ENCODE results near the gene LCORL.

Gene LCORL

GRCh38 chr4:17964576-17964975 is 57.0 kb downstream of the LCORL start:
- no peaks in the 10 kb centered on the region for H3K27me3 ChIP-seq (ENCODE audit: control insufficient read depth in 1 of 2, insufficient read depth in 2 of 2, low read length in 2 of 2)
- no peak overlapping the region for H3K27ac ChIP-seq (ENCODE audit: low read depth, low read length)
- H3K4me1 ChIP-seq (ENCODE audit: insufficient read depth, low read length), result no peaks in the 10 kb centered on the region
- H3K9me3 ChIP-seq (ENCODE audit: low read length), result no peaks in the 10 kb centered on the region
- peaks cover 4% of the 10 kb centered on the region for H3K36me3 ChIP-seq (ENCODE audit: insufficient read depth, low read length)
- H3K9ac ChIP-seq (ENCODE audit: low read length), result no peak overlapping the region
- no peak overlapping the region for H3K4me3 ChIP-seq (ENCODE audit: low read depth in 1 of 2, low read length in 2 of 2)

- Histone ChIP-seq H3K27ac (ENCODE audit: low read depth, low read length) (no peak overlapping the region), H3K4me3 (ENCODE audit: low read depth in 1 of 2, low read length in 2 of 2) (no peak overlapping the region), H3K9me3 (ENCODE audit: low read length) (no peaks in the 10 kb centered on the region), H3K9ac (ENCODE audit: low read length) (no peak overlapping the region), H3K36me3 (ENCODE audit: insufficient read depth, low read length) (peaks cover 4% of the 10 kb centered on the region), H3K4me1 (ENCODE audit: insufficient read depth, low read length) (no peaks in the 10 kb centered on the region), H3K27me3 (ENCODE audit: control insufficient read depth in 1 of 2, insufficient read depth in 2 of 2, low read length in 2 of 2) (no peaks in the 10 kb centered on the region)
These were observed 59.4 kb downstream of the LCORL start for GRCh38 chr4:17962171-17962570.

GRCh38 chr4:17961249-17961648 is 60.3 kb downstream of the LCORL start:
- peaks cover 4% of the 10 kb centered on the region for H3K36me3 ChIP-seq (ENCODE audit: insufficient read depth, low read length)
- no peaks in the 10 kb centered on the region for H3K4me1 ChIP-seq (ENCODE audit: insufficient read depth, low read length)
- H3K9me3 ChIP-seq (ENCODE audit: low read length), result no peaks in the 10 kb centered on the region
- H3K9ac ChIP-seq (ENCODE audit: low read length), result no peak overlapping the region
- H3K4me3 ChIP-seq (ENCODE audit: low read depth in 1 of 2, low read length in 2 of 2), result no peak overlapping the region
- no peaks in the 10 kb centered on the region for H3K27me3 ChIP-seq (ENCODE audit: control insufficient read depth in 1 of 2, insufficient read depth in 2 of 2, low read length in 2 of 2)
- H3K27ac ChIP-seq (ENCODE audit: low read depth, low read length), result no peak overlapping the region

- Histone ChIP-seq H3K36me3 (ENCODE audit: insufficient read depth, low read length) (peaks cover 4% of the 10 kb centered on the region), H3K27me3 (ENCODE audit: control insufficient read depth in 1 of 2, insufficient read depth in 2 of 2, low read length in 2 of 2) (no peaks in the 10 kb centered on the region), H3K9me3 (ENCODE audit: low read length) (no peaks in the 10 kb centered on the region), H3K9ac (ENCODE audit: low read length) (no peak overlapping the region), H3K4me1 (ENCODE audit: insufficient read depth, low read length) (no peaks in the 10 kb centered on the region), H3K27ac (ENCODE audit: low read depth, low read length) (no peak overlapping the region), H3K4me3 (ENCODE audit: low read depth in 1 of 2, low read length in 2 of 2) (no peak overlapping the region)
These were observed 63.4 kb downstream of the LCORL start for GRCh38 chr4:17958181-17958580.

GRCh38 chr4:17957688-17958087 is 63.9 kb downstream of the LCORL start:
- Histone ChIP-seq H3K9me3 (ENCODE audit: low read length) (no peaks in the 10 kb centered on the region), H3K4me3 (ENCODE audit: low read depth in 1 of 2, low read length in 2 of 2) (no peak overlapping the region), H3K27ac (ENCODE audit: low read depth, low read length) (no peak overlapping the region), H3K27me3 (ENCODE audit: control insufficient read depth in 1 of 2, insufficient read depth in 2 of 2, low read length in 2 of 2) (no peaks in the 10 kb centered on the region), H3K36me3 (ENCODE audit: insufficient read depth, low read length) (peaks cover 4% of the 10 kb centered on the region), H3K4me1 (ENCODE audit: insufficient read depth, low read length) (no peaks in the 10 kb centered on the region), H3K9ac (ENCODE audit: low read length) (no peak overlapping the region)

- Histone ChIP-seq H3K9me3 (ENCODE audit: low read length) (no peaks in the 10 kb centered on the region), H3K36me3 (ENCODE audit: insufficient read depth, low read length) (peaks cover 4% of the 10 kb centered on the region), H3K4me1 (ENCODE audit: insufficient read depth, low read length) (no peaks in the 10 kb centered on the region), H3K4me3 (ENCODE audit: low read depth in 1 of 2, low read length in 2 of 2) (no peak overlapping the region), H3K27ac (ENCODE audit: low read depth, low read length) (no peak overlapping the region), H3K9ac (ENCODE audit: low read length) (no peak overlapping the region), H3K27me3 (ENCODE audit: control insufficient read depth in 1 of 2, insufficient read depth in 2 of 2, low read length in 2 of 2) (no peaks in the 10 kb centered on the region)
These were observed 65.3 kb downstream of the LCORL start for GRCh38 chr4:17956245-17956644.

GRCh38 chr4:17945303-17945702 is 76.3 kb downstream of the LCORL start:
- Histone ChIP-seq H3K9ac (ENCODE audit: low read length) (no peak overlapping the region), H3K9me3 (ENCODE audit: low read length) (no peaks in the 10 kb centered on the region), H3K36me3 (ENCODE audit: insufficient read depth, low read length) (no peaks in the 10 kb centered on the region), H3K4me3 (ENCODE audit: low read depth in 1 of 2, low read length in 2 of 2) (no peak overlapping the region), H3K27ac (ENCODE audit: low read depth, low read length) (no peak overlapping the region), H3K27me3 (ENCODE audit: control insufficient read depth in 1 of 2, insufficient read depth in 2 of 2, low read length in 2 of 2) (no peaks in the 10 kb centered on the region), H3K4me1 (ENCODE audit: insufficient read depth, low read length) (no peaks in the 10 kb centered on the region)

- Histone ChIP-seq H3K36me3 (ENCODE audit: insufficient read depth, low read length) (no peaks in the 10 kb centered on the region), H3K4me3 (ENCODE audit: low read depth in 1 of 2, low read length in 2 of 2) (no peak overlapping the region), H3K4me1 (ENCODE audit: insufficient read depth, low read length) (no peaks in the 10 kb centered on the region), H3K27ac (ENCODE audit: low read depth, low read length) (no peak overlapping the region), H3K9ac (ENCODE audit: low read length) (no peak overlapping the region), H3K9me3 (ENCODE audit: low read length) (no peaks in the 10 kb centered on the region), H3K27me3 (ENCODE audit: control insufficient read depth in 1 of 2, insufficient read depth in 2 of 2, low read length in 2 of 2) (no peaks in the 10 kb centered on the region)
These were observed 79.8 kb downstream of the LCORL start for GRCh38 chr4:17941731-17942130.

- Histone ChIP-seq H3K4me3 (ENCODE audit: low read depth in 1 of 2, low read length in 2 of 2) (no peak overlapping the region), H3K36me3 (ENCODE audit: insufficient read depth, low read length) (no peaks in the 10 kb centered on the region), H3K9me3 (ENCODE audit: low read length) (no peaks in the 10 kb centered on the region), H3K27ac (ENCODE audit: low read depth, low read length) (no peak overlapping the region), H3K27me3 (ENCODE audit: control insufficient read depth in 1 of 2, insufficient read depth in 2 of 2, low read length in 2 of 2) (no peaks in the 10 kb centered on the region), H3K9ac (ENCODE audit: low read length) (no peak overlapping the region), H3K4me1 (ENCODE audit: insufficient read depth, low read length) (no peaks in the 10 kb centered on the region)
These were observed 82.5 kb downstream of the LCORL start for GRCh38 chr4:17939054-17939453.

- no peaks in the 10 kb centered on the region for H3K9me3 ChIP-seq (ENCODE audit: low read length)
- H3K9ac ChIP-seq (ENCODE audit: low read length), result no peak overlapping the region
- H3K27ac ChIP-seq (ENCODE audit: low read depth, low read length), result no peak overlapping the region
- no peaks in the 10 kb centered on the region for H3K27me3 ChIP-seq (ENCODE audit: control insufficient read depth in 1 of 2, insufficient read depth in 2 of 2, low read length in 2 of 2)
- no peak overlapping the region for H3K4me3 ChIP-seq (ENCODE audit: low read depth in 1 of 2, low read length in 2 of 2)
- no peaks in the 10 kb centered on the region for H3K36me3 ChIP-seq (ENCODE audit: insufficient read depth, low read length)
- no peaks in the 10 kb centered on the region for H3K4me1 ChIP-seq (ENCODE audit: insufficient read depth, low read length)
These were observed 87.3 kb downstream of the LCORL start for GRCh38 chr4:17934286-17934685.

GRCh38 chr4:17933126-17933525 is 88.4 kb downstream of the LCORL start:
- no peak overlapping the region for H3K4me3 ChIP-seq (ENCODE audit: low read depth in 1 of 2, low read length in 2 of 2)

GRCh38 chr4:17932041-17932440 is 89.5 kb downstream of the LCORL start:
- Histone ChIP-seq H3K36me3 (ENCODE audit: insufficient read depth, low read length) (no peaks in the 10 kb centered on the region), H3K27ac (ENCODE audit: low read depth, low read length) (no peak overlapping the region), H3K9ac (ENCODE audit: low read length) (no peak overlapping the region), H3K4me1 (ENCODE audit: insufficient read depth, low read length) (no peaks in the 10 kb centered on the region), H3K27me3 (ENCODE audit: control insufficient read depth in 1 of 2, insufficient read depth in 2 of 2, low read length in 2 of 2) (no peaks in the 10 kb centered on the region), H3K4me3 (ENCODE audit: low read depth in 1 of 2, low read length in 2 of 2) (no peak overlapping the region), H3K9me3 (ENCODE audit: low read length) (no peaks in the 10 kb centered on the region)

More at GRCh38 chr4:17933126-17933525, 88.4 kb downstream of the LCORL start:
- Histone ChIP-seq H3K4me1 (ENCODE audit: insufficient read depth, low read length) (no peaks in the 10 kb centered on the region), H3K9me3 (ENCODE audit: low read length) (no peaks in the 10 kb centered on the region), H3K27ac (ENCODE audit: low read depth, low read length) (no peak overlapping the region), H3K36me3 (ENCODE audit: insufficient read depth, low read length) (no peaks in the 10 kb centered on the region), H3K27me3 (ENCODE audit: control insufficient read depth in 1 of 2, insufficient read depth in 2 of 2, low read length in 2 of 2) (no peaks in the 10 kb centered on the region), H3K9ac (ENCODE audit: low read length) (no peak overlapping the region)

Data from muscle layer of colon (tissue), 2 donors.